HepG2 (cell line): ENCODE results near the gene C22orf39. TPM values are rescaled to one million over a fixed set of nuclear protein-coding genes. Genes with fewer than 3 reads are reported as not detected.

ENCODE experiments used
- ATAC-seq: fragments of 200-7000 bp; cut with Tn5 transposase; 3 replicates; pipeline ENCODE4 v1.9.1; 2020; ENCODE audit warnings: mild to moderate bottlenecking, moderate library complexity
- BruUV-seq: library from RNA; stranded (reverse); fragments of 400-500 nt; replicated peaks from 2 replicates; lab custom pipeline; 2021; lab: Mats Ljungman, UMichigan
- CTCF ChIA-PET: fragments of 300-600 bp; formaldehyde crosslinking; extraction: SDS; loops from one replicate; lab custom pipeline; 2021; ENCODE audit warnings: low total read pairs, inconsistent platforms, low intra/inter-chr PET ratio; lab: Yijun Ruan, JAX
- POLR2A ChIA-PET: fragments of 350-600 bp; sonication (Branson Sonifier 250); formaldehyde crosslinking; loops from one replicate; lab custom pipeline; 2020; ENCODE audit warnings: antibody characterized with exemption, inconsistent platforms; lab: Yijun Ruan, JAX
- DNase-seq: peaks from one replicate; pipeline ENCODE4 v3.0.0-alpha.2; 2015; ENCODE audit warnings: low spot score
- FAIRE-seq: peaks from 3 replicates; lab custom pipeline; 2011; peaks lifted over from hg19 to GRCh38; lab: Jason Lieb, UNC
- H2AFZ ChIP-seq: one replicate; pipeline ENCODE4 v1.6.1; 2011; ENCODE audit warnings: low read length, inconsistent platforms
- H3K27ac ChIP-seq: fragments of 300-600 bp; 3 replicates; pipeline ENCODE4 v1.8.0; 2011; ENCODE audit warnings: mixed run types, mild to moderate bottlenecking, mixed read lengths, low read length, inconsistent platforms; ENCODE audit not compliant: insufficient read depth; ENCODE audit errors: extremely low read length
- H3K27me3 ChIP-seq, 2 experiments: fragments of 200-600 bp in 1 of 2; 2 replicates in 1 of 2; 3 replicates in 1 of 2; pipeline versions ENCODE4 v1.6.0 to v1.8.0; 2011; ENCODE audit warnings: low read length in 2 of 2, mild to moderate bottlenecking in 2 of 2, moderate library complexity in 2 of 2, inconsistent platforms in 1 of 2; ENCODE audit not compliant: insufficient read depth in 2 of 2, control insufficient read depth in 1 of 2
- H3K36me3 ChIP-seq, 2 experiments: fragments of 200-600 bp in 1 of 2; replicated peaks in 1 of 2; 2 replicates in 1 of 2; 3 replicates in 1 of 2; pipeline versions ENCODE4 v1.5.1 to v1.8.0; 2011; ENCODE audit warnings: low read length in 2 of 2, inconsistent platforms in 1 of 2; ENCODE audit not compliant: insufficient read depth in 2 of 2, control insufficient read depth in 1 of 2
- H3K4me1 ChIP-seq: 2 replicates; pipeline ENCODE4 v1.5.1; 2012; ENCODE audit warnings: low read length, inconsistent platforms; ENCODE audit not compliant: insufficient read depth
- H3K4me2 ChIP-seq: 2 replicates; pipeline ENCODE4 v1.6.0; 2011; ENCODE audit warnings: low read depth, low read length, inconsistent platforms
- H3K4me3 ChIP-seq, 3 experiments: fragments of 200-600 bp in 1 of 3; sonication (generic), shearing (Covaris generic) in 1 of 3; replicated peaks in 1 of 3; 2 replicates each; pipeline ENCODE4 v1.5.1; 2011 to 2016; ENCODE audit warnings: low read length in 3 of 3, inconsistent platforms in 2 of 3, low read depth in 2 of 3, mild to moderate bottlenecking in 2 of 3, control low read depth in 1 of 3, mixed read lengths in 1 of 3; ENCODE audit not compliant: insufficient read depth in 1 of 3
- H3K79me2 ChIP-seq: one replicate; pipeline ENCODE4 v1.6.1; 2011; ENCODE audit warnings: low read length, inconsistent platforms; ENCODE audit not compliant: insufficient read depth
- H3K9ac ChIP-seq: 2 replicates; pipeline ENCODE4 v1.6.0; 2011; ENCODE audit warnings: mild to moderate bottlenecking, low read depth, low read length, inconsistent platforms; ENCODE audit not compliant: insufficient read depth
- H3K9me3 ChIP-seq: 2 replicates; pipeline ENCODE4 v1.5.1; 2012; ENCODE audit warnings: mild to moderate bottlenecking, low read length
- H4K20me1 ChIP-seq: 2 replicates; pipeline ENCODE4 v1.6.0; 2011; ENCODE audit warnings: inconsistent platforms, mild to moderate bottlenecking, low read length, moderate library complexity; ENCODE audit not compliant: insufficient read depth
- CTCF ChIP-seq: sonication (generic); formaldehyde crosslinking; IDR thresholded peaks from 2 replicates; pipeline ENCODE4 v1.5.0; 2020; ENCODE audit warnings: mild to moderate bottlenecking, missing genetic modification reagents, moderate library complexity
- FOSL2 ChIP-seq: sonication (generic); formaldehyde crosslinking; IDR thresholded peaks from 2 replicates; pipeline ENCODE4 v1.4.0; 2020; ENCODE audit warnings: missing genetic modification reagents
- MAFG ChIP-seq: sonication (generic); formaldehyde crosslinking; IDR thresholded peaks from 2 replicates; pipeline ENCODE4 v1.5.1; 2020; ENCODE audit warnings: mild to moderate bottlenecking, missing genetic modification reagents
- MLLT10 ChIP-seq: sonication (generic); formaldehyde crosslinking; IDR thresholded peaks from 2 replicates; pipeline ENCODE4 v1.4.0; 2020; ENCODE audit warnings: missing genetic modification reagents
- RAD21 ChIP-seq: fragments of 450-650 bp; formaldehyde crosslinking; IDR thresholded peaks from 2 replicates; pipeline ENCODE4 v1.5.0; 2020; ENCODE audit warnings: mild to moderate bottlenecking
- SMC3 ChIP-seq: IDR thresholded peaks from 2 replicates; pipeline ENCODE4 v1.6.1; 2011; ENCODE audit warnings: low read length, improper control_type of control experiment
- STAG1 ChIP-seq: sonication (generic); formaldehyde crosslinking; IDR thresholded peaks from 2 replicates; pipeline ENCODE4 v1.4.0; 2020; ENCODE audit warnings: missing genetic modification reagents
- TRIM24 ChIP-seq: sonication (generic); formaldehyde crosslinking; IDR thresholded peaks from 2 replicates; pipeline ENCODE4 v1.8.0; 2022; ENCODE audit warnings: mild to moderate bottlenecking, missing genetic modification reagents
- ZNF124 ChIP-seq: sonication (generic); formaldehyde crosslinking; IDR thresholded peaks from 2 replicates; pipeline ENCODE4 v1.4.0; 2020; ENCODE audit warnings: missing genetic modification reagents
- ZNF567 ChIP-seq: sonication (generic); formaldehyde crosslinking; IDR thresholded peaks from 2 replicates; pipeline ENCODE4 v1.8.1; 2023; ENCODE audit warnings: mild to moderate bottlenecking, missing genetic modification reagents, borderline replicate concordance
- WGBS: methylation state at CpG from one replicate; pipeline ENCODE4 v1.1.6; 2017; ENCODE audit warnings: low lambda C conversion rate; 5-methylcytosine and 5-hydroxymethylcytosine counted together
- in situ Hi-C: cut with HindIII; loops from 2 replicates; pipeline ENCODE4 v1.10.0; 2017; ENCODE audit warnings: low pct_unique_long_range_greater_than_20kb; ENCODE audit not compliant: extremely low pct_ligation_motif_present
- intact Hi-C: fragments of 100-400 bp; cut with micrococcal nuclease; formaldehyde crosslinking; loops from one replicate; pipeline ENCODE4 v1.10.0; 2022; ENCODE audit not compliant: unreplicated experiment
- polyA plus RNA-seq, 8 experiments: library from polyadenylated mRNA; depleted of rRNA in 3 of 8; stranded (reverse) in 7 of 8; unstranded in 1 of 8; fragments of >200 nt; fragmentation: Illumina TruSeq in 4 of 8; extraction: Trizol in 4 of 8; gene quantifications; 2 replicates each; pipeline versions ENCODE4 v1.2.1 to v1.2.3, GENCODE V29; 2011 to 2016; ENCODE audit warnings: low read depth in 4 of 8, missing spikeins in 1 of 8, mixed read lengths in 1 of 8; ENCODE audit not compliant: insufficient read depth in 1 of 8
- total RNA-seq, 5 experiments: library from RNA; depleted of rRNA; stranded (reverse); fragments of >200 nt; fragmentation: Illumina TruSeq; extraction: Trizol; gene quantifications; 2 replicates each; pipeline ENCODE4 v1.2.3, GENCODE V29; 2016; ENCODE audit warnings: low read depth in 1 of 5
- TF ChIP-seq, protein P1 (sequence below): sonication (generic); formaldehyde crosslinking; IDR thresholded peaks from 2 replicates; pipeline ENCODE4 v1.4.0; 2020; ENCODE audit warnings: mild to moderate bottlenecking, low read depth, missing genetic modification reagents
- TF ChIP-seq, protein P2 (sequence below): sonication (generic); formaldehyde crosslinking; conservative IDR thresholded peaks from 2 replicates; pipeline ENCODE4 v1.4.0; 2020; ENCODE audit warnings: missing genetic modification reagents

Gene C22orf39
- total and polyA plus RNA-seq, 2 of the 13 experiments (the other 11 are each of a cell fraction or from before 2014, with no cell fraction given) = 23.4 to 26.4 TPM

DNA sequence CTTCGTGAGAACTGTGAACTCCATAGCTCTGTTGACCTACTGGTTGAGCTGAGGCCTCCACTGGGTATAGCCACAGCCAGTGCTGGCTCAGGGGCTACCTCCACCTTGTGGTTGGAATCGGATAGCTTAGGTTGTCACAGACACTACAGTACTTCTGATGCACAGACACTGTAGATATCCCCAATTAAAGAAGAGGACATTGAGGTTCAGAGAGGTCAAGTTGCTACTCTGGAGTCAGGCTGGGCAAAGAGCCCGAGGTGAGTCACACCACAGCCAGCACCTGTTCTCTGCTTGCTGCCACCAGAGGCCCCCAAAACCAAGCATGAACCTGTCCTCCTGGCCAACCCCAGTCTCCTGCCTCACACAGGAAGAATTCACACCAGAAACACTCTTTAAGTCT lies 26.1 kb upstream of the C22orf39 start:
- H4K20me1 ChIP-seq = peaks cover 13% of the 10 kb centered on the region; the same call in 1 of the 2 replicates
- peaks cover 40% of the 10 kb centered on the region for H3K79me2 ChIP-seq
- TF ChIP-seq ZNF124 (CRISPR knock-in tag) (no peak), CTCF (CRISPR knock-in tag) (peak; percentile 38), STAG1 (CRISPR knock-in tag) (peak; percentile 17; the same call in 1 of the 2 replicates), MAFG (no peak), SMC3 (peak; percentile 35; the same call in 1 of the 2 replicates), FOSL2 (CRISPR knock-in tag) (peak; percentile 9; the same call in 1 of the 2 replicates)
- peaks cover 17% of the 10 kb centered on the region for H3K4me1 ChIP-seq
- no peaks in the 10 kb centered on the region for H3K9me3 ChIP-seq
- intact Hi-C loops (loop anchor here (10.0 kb wide), 2 partner anchors 161 to 169 kb away; no protein-coding TSS in a partner anchor), in situ Hi-C loops (loop anchor here (10.0 kb wide), 1 partner anchor 179 kb away; the partner anchor contains the start of gene CLTCL1)
- no peak overlapping the region for H2AFZ ChIP-seq
- no peaks in the 10 kb centered on the region; a peak in 1 of 5 replicates for H3K27me3 ChIP-seq
- no CpG with 5 or more reads among the region's 3 CpGs for WGBS
- H3K9ac ChIP-seq = no peak overlapping the region
- H3K4me3 ChIP-seq = no peak overlapping the region
- no TSS peak for BruUV-seq
- DNase-seq = no peak
- FAIRE-seq = no peak
- no peak overlapping the region for H3K4me2 ChIP-seq
- CTCF ChIA-PET = interaction anchor here (1.1 kb wide), 1 partner anchor 156 kb away, joined by 3 read pairs; no protein-coding TSS in a partner anchor
- POLR2A ChIA-PET = no interaction called here
- H3K36me3 ChIP-seq = peaks cover 20 to 58% of the 10 kb centered on the region in 2 experiments
- peak; percentile 71 for ATAC-seq
- no peak overlapping the region for H3K27ac ChIP-seq

GRCh38 chr22:19472233-19472632 lies 24.7 kb upstream of the C22orf39 start:
- DNase-seq = no peak
- no peak for FAIRE-seq
- no TSS peak for BruUV-seq
- peaks cover 26 to 71% of the 10 kb centered on the region in 2 experiments for H3K36me3 ChIP-seq
- H3K4me2 ChIP-seq = no peak overlapping the region
- ChIA-PET POLR2A (no interaction called here), CTCF (no interaction called here)
- H3K79me2 ChIP-seq = peaks cover 27% of the 10 kb centered on the region
- no peak overlapping the region for H3K4me3 ChIP-seq
- no peak overlapping the region for H3K9ac ChIP-seq
- no peak for ATAC-seq
- in situ Hi-C loops (loop anchor here (10.0 kb wide), 1 partner anchor 177 kb away; the partner anchor contains the start of gene CLTCL1), intact Hi-C loops (loop anchor here (10.0 kb wide), 2 partner anchors 163 to 167 kb away; no protein-coding TSS in a partner anchor)
- no peak overlapping the region for H2AFZ ChIP-seq
- H4K20me1 ChIP-seq = peaks cover 2% of the 10 kb centered on the region; the same call in 1 of the 2 replicates
- no peaks in the 10 kb centered on the region for H3K9me3 ChIP-seq
- no peaks in the 10 kb centered on the region for H3K27me3 ChIP-seq
- whole genome bisulfite sequencing = over 99% methylated on average over 8 of the region's 8 CpGs
- peaks cover 10% of the 10 kb centered on the region for H3K4me1 ChIP-seq
- no peak overlapping the region for H3K27ac ChIP-seq
- TF ChIP-seq, protein P1, sequence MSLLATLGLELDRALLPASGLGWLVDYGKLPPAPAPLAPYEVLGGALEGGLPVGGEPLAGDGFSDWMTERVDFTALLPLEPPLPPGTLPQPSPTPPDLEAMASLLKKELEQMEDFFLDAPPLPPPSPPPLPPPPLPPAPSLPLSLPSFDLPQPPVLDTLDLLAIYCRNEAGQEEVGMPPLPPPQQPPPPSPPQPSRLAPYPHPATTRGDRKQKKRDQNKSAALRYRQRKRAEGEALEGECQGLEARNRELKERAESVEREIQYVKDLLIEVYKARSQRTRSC = no peak
- TF ChIP-seq, protein P2, sequence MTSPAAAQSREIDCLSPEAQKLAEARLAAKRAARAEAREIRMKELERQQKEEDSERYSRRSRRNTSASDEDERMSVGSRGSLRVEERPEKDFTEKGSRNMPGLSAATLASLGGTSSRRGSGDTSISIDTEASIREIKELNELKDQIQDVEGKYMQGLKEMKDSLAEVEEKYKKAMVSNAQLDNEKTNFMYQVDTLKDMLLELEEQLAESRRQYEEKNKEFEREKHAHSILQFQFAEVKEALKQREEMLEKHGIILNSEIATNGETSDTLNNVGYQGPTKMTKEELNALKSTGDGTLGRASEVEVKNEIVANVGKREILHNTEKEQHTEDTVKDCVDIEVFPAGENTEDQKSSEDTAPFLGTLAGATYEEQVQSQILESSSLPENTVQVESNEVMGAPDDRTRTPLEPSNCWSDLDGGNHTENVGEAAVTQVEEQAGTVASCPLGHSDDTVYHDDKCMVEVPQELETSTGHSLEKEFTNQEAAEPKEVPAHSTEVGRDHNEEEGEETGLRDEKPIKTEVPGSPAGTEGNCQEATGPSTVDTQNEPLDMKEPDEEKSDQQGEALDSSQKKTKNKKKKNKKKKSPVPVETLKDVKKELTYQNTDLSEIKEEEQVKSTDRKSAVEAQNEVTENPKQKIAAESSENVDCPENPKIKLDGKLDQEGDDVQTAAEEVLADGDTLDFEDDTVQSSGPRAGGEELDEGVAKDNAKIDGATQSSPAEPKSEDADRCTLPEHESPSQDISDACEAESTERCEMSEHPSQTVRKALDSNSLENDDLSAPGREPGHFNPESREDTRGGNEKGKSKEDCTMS (CRISPR knock-in tag) = no peak
- TF ChIP-seq MLLT10 (CRISPR knock-in tag) (no peak), TRIM24 (CRISPR knock-in tag) (no peak), RAD21 (CRISPR knock-in tag) (no peak), ZNF567 (CRISPR knock-in tag) (no peak)
